Measurements from ENCODE around the gene DGKQ. TPM values are rescaled to one million over a fixed set of nuclear protein-coding genes. Genes with fewer than 3 reads are reported as not detected.

DGKQ gene
- total RNA-seq, 1 experiment from 2014 or later: 12.4 TPM

- no peak overlapping the region for H3K23ac ChIP-seq (ENCODE audit: insufficient read length, low read depth, low read length)
- no peak for DNase-seq
Observed at GRCh38 chr4:930028-930551, 43.3 kb downstream of the DGKQ start.

More at GRCh38 chr4:930028-930551, 43.3 kb downstream of the DGKQ start:
- no peak for TF ChIP-seq CTCF (conservative IDR thresholded peaks at IDR 0.05)
- Histone ChIP-seq H3K56ac (ENCODE audit: insufficient read length, low read depth, low read length) (no peak overlapping the region), H3K79me2 (ENCODE audit: insufficient read depth, low read length) (peaks cover 23% of the 10 kb centered on the region; the same call in 1 of the 2 replicates), H3T11ph (ENCODE audit: low read length) (no peak overlapping the region), H3K9me3 (ENCODE audit: control insufficient read depth, low read depth, low read length) (no peaks in the 10 kb centered on the region), H3K4me1 (ENCODE audit: insufficient read depth, low read length) (peaks cover 4% of the 10 kb centered on the region; the same call in 1 of the 2 replicates), H4K20me1 (ENCODE audit: control insufficient read depth, insufficient read depth, insufficient read length) (peaks cover 2% of the 10 kb centered on the region), H2BK120ac (ENCODE audit: low read depth, low read length, poor library complexity, severe bottlenecking) (no peak overlapping the region), H4K91ac (ENCODE audit: insufficient read length, low read depth, low read length) (no peak overlapping the region), H3K9ac (ENCODE audit: extremely low read depth, insufficient read length, low read length) (no peak overlapping the region), H3K4me2 (ENCODE audit: insufficient read depth, insufficient read length, low read length) (no peak overlapping the region), H3K79me1 (ENCODE audit: insufficient read depth, low read depth, low read length, poor library complexity, severe bottlenecking) (peaks cover 21% of the 10 kb centered on the region), H2AFZ (ENCODE audit: low read length) (no peak overlapping the region), H2AK5ac (ENCODE audit: insufficient read length, low read length) (no peak overlapping the region), H3K23me2 (ENCODE audit: insufficient read length, low read depth, low read length, poor library complexity, severe bottlenecking) (peaks cover 18% of the 10 kb centered on the region), H2BK15ac (ENCODE audit: low read depth, low read length) (no peak overlapping the region), H4K8ac (replicated peaks; ENCODE audit: insufficient read length, low read depth, low read length) (no peak overlapping the region), H3K14ac (ENCODE audit: insufficient read depth, low read length) (no peak overlapping the region), H4K5ac (ENCODE audit: insufficient read length, low read depth, low read length) (no peak overlapping the region), H2BK20ac (ENCODE audit: low read depth, low read length, poor library complexity, severe bottlenecking) (no peak overlapping the region), H3K18ac (ENCODE audit: insufficient read length, low read depth, low read length) (no peak overlapping the region), H3K4ac (ENCODE audit: low read depth, low read length) (no peak overlapping the region), H3K27me3 (ENCODE audit: insufficient read depth, low read length) (no peaks in the 10 kb centered on the region), H3K27ac (ENCODE audit: insufficient read length, low read depth, low read length) (no peak overlapping the region), H2BK5ac (ENCODE audit: insufficient read length, low read length) (no peak overlapping the region), H2BK12ac (ENCODE audit: insufficient read length, low read depth, low read length) (no peak overlapping the region)
- no peaks in the 10 kb centered on the region for H3K9me3 Mint-ChIP-seq
- H3K4me3 Mint-ChIP-seq: peak overlapping the region; percentile 88 to 96; a peak in 3 of 5 replicates
- H3K27ac Mint-ChIP-seq: peak overlapping the region in 1 of 3 experiments; percentile 35; a peak in 1 of 7 replicates
- no peaks in the 10 kb centered on the region for H3K27me3 Mint-ChIP-seq (ENCODE audit: low read depth)
- WGBS (ENCODE audit: extremely low coverage, insufficient read length, low lambda C conversion rate): no CpG with 5 or more reads among the region's 3 CpGs
- H3K4me1 Mint-ChIP-seq: peaks cover 24% of the 10 kb centered on the region in 2 experiments
- H3K36me3 Mint-ChIP-seq (ENCODE audit: insufficient read depth in 1 of 3, low read depth in 3 of 3): no peaks in the 10 kb centered on the region; a peak in 2 of 7 replicates

Data from H9 (cell line).